ENCODE measurements around the gene FARP1. TPM values are rescaled to one million over a fixed set of nuclear protein-coding genes. Genes with fewer than 3 reads are reported as not detected.

Gene FARP1
- total RNA-seq, 1 donor from 2014 or later, result 128 TPM

DNA sequence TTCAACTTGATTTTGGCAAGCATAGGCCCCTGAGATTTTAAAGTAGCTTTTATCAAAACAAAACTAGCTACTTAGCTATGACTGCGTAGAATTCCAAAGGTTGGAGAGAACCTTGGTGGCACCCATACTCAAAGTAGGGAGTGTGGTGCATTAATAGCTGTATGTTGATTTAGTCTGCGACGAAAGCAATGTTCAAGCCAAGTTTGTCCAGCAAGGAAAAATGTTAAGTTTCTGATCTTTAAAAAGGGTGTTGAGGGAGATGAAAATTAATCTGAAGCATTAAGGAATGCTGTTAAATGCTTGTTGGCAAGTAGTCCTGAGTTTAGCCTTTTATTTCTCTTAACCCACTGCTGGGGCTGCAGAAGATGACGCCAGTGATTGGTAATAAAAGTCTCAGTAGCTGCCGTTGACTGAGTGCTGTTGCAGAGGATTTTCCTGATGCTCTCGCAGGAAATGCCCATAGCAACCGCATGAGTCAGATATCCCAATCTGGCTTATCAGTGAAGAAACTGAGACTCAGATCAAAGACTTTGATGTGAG is 110.1 kb downstream of the FARP1 start:
- H3K9ac ChIP-seq (ENCODE audit: low read length), result peak overlapping the region; percentile 22
- peak overlapping the region; percentile 77 for H3K4me2 ChIP-seq (ENCODE audit: low read length)
- Mint-ChIP-seq H3K4me1 (ENCODE audit: low read depth, unreplicated experiment) (peaks cover 41% of the 10 kb centered on the region), H3K9me3 (ENCODE audit: unreplicated experiment) (no peaks in the 10 kb centered on the region), H3K36me3 (ENCODE audit: low read depth, unreplicated experiment) (no peaks in the 10 kb centered on the region), H3K4me3 (ENCODE audit: unreplicated experiment) (no peak overlapping the region), H3K27ac (ENCODE audit: unreplicated experiment) (peak overlapping the region; percentile 82), H3K27me3 (ENCODE audit: low read depth, unreplicated experiment) (no peaks in the 10 kb centered on the region)
- H3K79me2 ChIP-seq (ENCODE audit: insufficient read depth, low read length), result peaks cover 35% of the 10 kb centered on the region
- no peaks in the 10 kb centered on the region for H3K27me3 ChIP-seq (ENCODE audit: insufficient read depth, low read length)
- peak; percentile 85 for DNase-seq (ENCODE audit: low read depth)
- H3K4me3 ChIP-seq (ENCODE audit: insufficient read depth, low read depth, low read length), result peak overlapping the region; percentile 2
- H2AFZ ChIP-seq (ENCODE audit: low read depth, low read length), result no peak overlapping the region
- no peaks in the 10 kb centered on the region for H3K9me3 ChIP-seq (ENCODE audit: insufficient read depth, low read depth, low read length)
- H3K4me1 ChIP-seq (ENCODE audit: insufficient read depth, low read length), result peaks cover 32% of the 10 kb centered on the region
- H4K20me1 ChIP-seq (ENCODE audit: insufficient read depth, low read length), result no peaks in the 10 kb centered on the region
- peak overlapping the region; percentile 74 for H3K27ac ChIP-seq (ENCODE audit: low read depth, low read length)
- TF ChIP-seq, protein P1, sequence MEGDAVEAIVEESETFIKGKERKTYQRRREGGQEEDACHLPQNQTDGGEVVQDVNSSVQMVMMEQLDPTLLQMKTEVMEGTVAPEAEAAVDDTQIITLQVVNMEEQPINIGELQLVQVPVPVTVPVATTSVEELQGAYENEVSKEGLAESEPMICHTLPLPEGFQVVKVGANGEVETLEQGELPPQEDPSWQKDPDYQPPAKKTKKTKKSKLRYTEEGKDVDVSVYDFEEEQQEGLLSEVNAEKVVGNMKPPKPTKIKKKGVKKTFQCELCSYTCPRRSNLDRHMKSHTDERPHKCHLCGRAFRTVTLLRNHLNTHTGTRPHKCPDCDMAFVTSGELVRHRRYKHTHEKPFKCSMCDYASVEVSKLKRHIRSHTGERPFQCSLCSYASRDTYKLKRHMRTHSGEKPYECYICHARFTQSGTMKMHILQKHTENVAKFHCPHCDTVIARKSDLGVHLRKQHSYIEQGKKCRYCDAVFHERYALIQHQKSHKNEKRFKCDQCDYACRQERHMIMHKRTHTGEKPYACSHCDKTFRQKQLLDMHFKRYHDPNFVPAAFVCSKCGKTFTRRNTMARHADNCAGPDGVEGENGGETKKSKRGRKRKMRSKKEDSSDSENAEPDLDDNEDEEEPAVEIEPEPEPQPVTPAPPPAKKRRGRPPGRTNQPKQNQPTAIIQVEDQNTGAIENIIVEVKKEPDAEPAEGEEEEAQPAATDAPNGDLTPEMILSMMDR (IDR thresholded peaks at IDR 0.05; ENCODE audit: insufficient read depth, low read depth, low read length), result no peak
- TF ChIP-seq EZH2 (IDR thresholded peaks at IDR 0.05; ENCODE audit: insufficient read depth, low read length), result no peak
- peak; percentile 99 for FAIRE-seq
- H3K36me3 ChIP-seq (ENCODE audit: insufficient read depth, low read length), result no peaks in the 10 kb centered on the region

DNA sequence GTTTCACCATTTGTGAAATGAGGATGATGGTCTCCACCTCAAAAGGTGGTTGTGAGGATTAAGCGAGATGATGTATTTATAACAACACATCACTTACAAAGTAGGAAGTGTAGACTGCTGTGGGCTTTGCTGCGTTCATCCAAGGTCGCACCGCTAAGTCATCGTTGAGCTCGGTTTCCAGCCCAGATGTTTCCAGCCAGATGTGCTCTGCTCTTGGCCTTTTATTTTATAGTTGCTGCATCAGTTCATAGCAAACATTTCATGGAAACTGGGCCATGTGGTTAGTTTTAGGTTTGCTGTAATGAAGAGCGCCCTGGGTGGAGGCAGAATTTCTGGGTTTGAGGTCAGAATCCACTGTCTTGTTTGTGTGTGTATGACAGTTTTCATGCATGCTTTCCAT is 110.6 kb downstream of the FARP1 start:
- peaks cover 41% of the 10 kb centered on the region for H3K4me1 Mint-ChIP-seq (ENCODE audit: low read depth, unreplicated experiment)

GRCh38 chr13:98254513-98254912 is 111.6 kb downstream of the FARP1 start:
- no peaks in the 10 kb centered on the region for H3K36me3 ChIP-seq (ENCODE audit: insufficient read depth, low read length)
- Mint-ChIP-seq H3K4me1 (ENCODE audit: low read depth, unreplicated experiment) (peaks cover 41% of the 10 kb centered on the region), H3K27ac (ENCODE audit: unreplicated experiment) (peak overlapping the region; percentile 83), H3K9me3 (ENCODE audit: unreplicated experiment) (no peaks in the 10 kb centered on the region), H3K27me3 (ENCODE audit: low read depth, unreplicated experiment) (no peaks in the 10 kb centered on the region), H3K36me3 (ENCODE audit: low read depth, unreplicated experiment) (no peaks in the 10 kb centered on the region), H3K4me3 (ENCODE audit: unreplicated experiment) (no peak overlapping the region)
- H3K79me2 ChIP-seq (ENCODE audit: insufficient read depth, low read length), result peaks cover 41% of the 10 kb centered on the region
- H3K9me3 ChIP-seq (ENCODE audit: insufficient read depth, low read depth, low read length), result no peaks in the 10 kb centered on the region
- H3K4me2 ChIP-seq (ENCODE audit: low read length), result no peak overlapping the region
- TF ChIP-seq, protein P1 (IDR thresholded peaks at IDR 0.05; ENCODE audit: insufficient read depth, low read depth, low read length), result no peak
- TF ChIP-seq EZH2 (IDR thresholded peaks at IDR 0.05; ENCODE audit: insufficient read depth, low read length), result no peak
- H3K4me3 ChIP-seq (ENCODE audit: insufficient read depth, low read depth, low read length), result no peak overlapping the region
- FAIRE-seq (peak; percentile 29), DNase-seq (ENCODE audit: low read depth) (peak; percentile 57)
- H3K27me3 ChIP-seq (ENCODE audit: insufficient read depth, low read length), result no peaks in the 10 kb centered on the region
- H3K27ac ChIP-seq (ENCODE audit: low read depth, low read length), result peak overlapping the region; percentile 74
- H4K20me1 ChIP-seq (ENCODE audit: insufficient read depth, low read length), result no peaks in the 10 kb centered on the region
- H3K4me1 ChIP-seq (ENCODE audit: insufficient read depth, low read length), result peaks cover 32% of the 10 kb centered on the region
- no peak overlapping the region for H3K9ac ChIP-seq (ENCODE audit: low read length)
- H2AFZ ChIP-seq (ENCODE audit: low read depth, low read length), result no peak overlapping the region

More for the DNA sequence above, 110.6 kb downstream of the FARP1 start:
- FAIRE-seq (no peak), DNase-seq (ENCODE audit: low read depth) (no peak)
- H3K79me2 ChIP-seq (ENCODE audit: insufficient read depth, low read length), result peaks cover 38% of the 10 kb centered on the region
- no peaks in the 10 kb centered on the region for H3K9me3 ChIP-seq (ENCODE audit: insufficient read depth, low read depth, low read length)
- peaks cover 32% of the 10 kb centered on the region for H3K4me1 ChIP-seq (ENCODE audit: insufficient read depth, low read length)
- no peak overlapping the region for H3K4me3 ChIP-seq (ENCODE audit: insufficient read depth, low read depth, low read length)
- Mint-ChIP-seq H3K9me3 (ENCODE audit: unreplicated experiment) (no peaks in the 10 kb centered on the region), H3K27ac (ENCODE audit: unreplicated experiment) (peak overlapping the region; percentile 82), H3K27me3 (ENCODE audit: low read depth, unreplicated experiment) (no peaks in the 10 kb centered on the region), H3K4me3 (ENCODE audit: unreplicated experiment) (no peak overlapping the region), H3K36me3 (ENCODE audit: low read depth, unreplicated experiment) (no peaks in the 10 kb centered on the region)
- TF ChIP-seq, protein P1 (IDR thresholded peaks at IDR 0.05; ENCODE audit: insufficient read depth, low read depth, low read length), result no peak
- TF ChIP-seq EZH2 (IDR thresholded peaks at IDR 0.05; ENCODE audit: insufficient read depth, low read length), result no peak
- H4K20me1 ChIP-seq (ENCODE audit: insufficient read depth, low read length), result no peaks in the 10 kb centered on the region
- no peaks in the 10 kb centered on the region for H3K36me3 ChIP-seq (ENCODE audit: insufficient read depth, low read length)
- H3K27me3 ChIP-seq (ENCODE audit: insufficient read depth, low read length), result no peaks in the 10 kb centered on the region
- H2AFZ ChIP-seq (ENCODE audit: low read depth, low read length), result no peak overlapping the region
- peak overlapping the region; percentile 74 for H3K27ac ChIP-seq (ENCODE audit: low read depth, low read length)
- H3K9ac ChIP-seq (ENCODE audit: low read length), result peak overlapping the region; percentile 22
- H3K4me2 ChIP-seq (ENCODE audit: low read length), result peak overlapping the region; percentile 77

All from astrocyte (in vitro differentiated cells and primary cell).